ENCODE results near the gene DNAH11.
A peak's percentile ranks its signal among the peaks of the same experiment; 100 is the strongest.

The DNAH11 gene

GRCh38 chr7:21733837-21734236 lies 191.0 kb downstream of the DNAH11 start:
- no peak for TF ChIP-seq CTCF (IDR thresholded peaks at IDR 0.05; ENCODE audit: unreplicated experiment in 3 of 3)
- H3K27me3 Mint-ChIP-seq (ENCODE audit: low read depth) = no peaks in the 10 kb centered on the region
- no peak overlapping the region for H3K4me3 Mint-ChIP-seq
- no peaks in the 10 kb centered on the region for H3K9me3 Mint-ChIP-seq
- no peaks in the 10 kb centered on the region for H3K4me1 Mint-ChIP-seq
- no peaks in the 10 kb centered on the region for H3K36me3 Mint-ChIP-seq (ENCODE audit: low read depth)
- no peak overlapping the region for H3K27ac Mint-ChIP-seq

- Mint-ChIP-seq H3K4me1 (no peaks in the 10 kb centered on the region), H3K36me3 (ENCODE audit: low read depth) (no peaks in the 10 kb centered on the region), H3K4me3 (no peak overlapping the region), H3K27ac (no peak overlapping the region), H3K9me3 (no peaks in the 10 kb centered on the region), H3K27me3 (ENCODE audit: low read depth) (peaks cover 1% of the 10 kb centered on the region)
- TF ChIP-seq CTCF (IDR thresholded peaks at IDR 0.05; ENCODE audit: unreplicated experiment in 3 of 3) = no peak
Measured at GRCh38 chr7:21743493-21743892, 200.7 kb downstream of the DNAH11 start.

GRCh38 chr7:21746949-21747348 lies 204.1 kb downstream of the DNAH11 start:
- no peak for TF ChIP-seq CTCF (IDR thresholded peaks at IDR 0.05; ENCODE audit: unreplicated experiment in 3 of 3)
- no peaks in the 10 kb centered on the region for H3K9me3 Mint-ChIP-seq
- peaks cover 3% of the 10 kb centered on the region for H3K27me3 Mint-ChIP-seq (ENCODE audit: low read depth)
- no peaks in the 10 kb centered on the region for H3K4me1 Mint-ChIP-seq
- no peaks in the 10 kb centered on the region for H3K36me3 Mint-ChIP-seq (ENCODE audit: low read depth)
- peak overlapping the region in 1 of 3 experiments; percentile 91 for H3K27ac Mint-ChIP-seq
- H3K4me3 Mint-ChIP-seq = no peak overlapping the region

- Mint-ChIP-seq H3K4me3 (no peak overlapping the region), H3K36me3 (ENCODE audit: low read depth) (no peaks in the 10 kb centered on the region), H3K27ac (peak overlapping the region; percentile 13 to 91 (median 20)), H3K27me3 (ENCODE audit: low read depth) (peaks cover 3% of the 10 kb centered on the region), H3K9me3 (no peaks in the 10 kb centered on the region), H3K4me1 (no peaks in the 10 kb centered on the region)
- TF ChIP-seq CTCF (IDR thresholded peaks at IDR 0.05; ENCODE audit: unreplicated experiment in 3 of 3) = no peak
Measured at GRCh38 chr7:21747806-21748205, 205.0 kb downstream of the DNAH11 start.

- Mint-ChIP-seq H3K27me3 (ENCODE audit: low read depth) (peaks cover 3% of the 10 kb centered on the region), H3K36me3 (ENCODE audit: low read depth) (no peaks in the 10 kb centered on the region), H3K4me1 (no peaks in the 10 kb centered on the region), H3K4me3 (no peak overlapping the region), H3K27ac (no peak overlapping the region), H3K9me3 (no peaks in the 10 kb centered on the region)
- TF ChIP-seq CTCF (IDR thresholded peaks at IDR 0.05; ENCODE audit: unreplicated experiment in 3 of 3) = no peak
Measured at GRCh38 chr7:21749378-21749777, 206.5 kb downstream of the DNAH11 start.

GRCh38 chr7:21753071-21753470 lies 210.2 kb downstream of the DNAH11 start:
- H3K4me3 Mint-ChIP-seq = no peak overlapping the region
- H3K9me3 Mint-ChIP-seq = no peaks in the 10 kb centered on the region
- no peak overlapping the region for H3K27ac Mint-ChIP-seq
- H3K4me1 Mint-ChIP-seq = no peaks in the 10 kb centered on the region
- peaks cover 3% of the 10 kb centered on the region for H3K27me3 Mint-ChIP-seq (ENCODE audit: low read depth)
- no peak for TF ChIP-seq CTCF (IDR thresholded peaks at IDR 0.05; ENCODE audit: unreplicated experiment in 3 of 3)
- H3K36me3 Mint-ChIP-seq (ENCODE audit: low read depth) = no peaks in the 10 kb centered on the region

Measured in nephron (organoid).